Fibroblast of lung (primary cell): ENCODE data around the gene FLOT1.
A peak's percentile ranks its signal among the peaks of the same experiment; 100 is the strongest.

ENCODE experiments used
- CTCF ChIP-seq, 2 donors: IDR thresholded peaks in 1 of 2; conservative IDR thresholded peaks in 1 of 2; 1 replicate in 1 of 2; 2 replicates in 1 of 2; pipeline ENCODE4 v1.5.1; 2011 to 2012; ENCODE audit warnings: low read length in 2 of 2, control low read depth in 1 of 2, inconsistent platforms in 1 of 2, low read depth in 1 of 2, mild to moderate bottlenecking in 1 of 2
- EZH2 ChIP-seq: IDR thresholded peaks from 2 replicates; pipeline ENCODE4 v1.5.1; 2012; ENCODE audit warnings: low read length, control low read depth, mild to moderate bottlenecking; ENCODE audit errors: missing control alignments

- peak; percentile 94 to 95 for TF ChIP-seq CTCF (conservative IDR thresholded peaks at IDR 0.05 in 1 of 2, IDR thresholded peaks at IDR 0.05 in 1 of 2; ENCODE audit: low read depth in 1 of 2, low read length in 2 of 2)
- no peak for TF ChIP-seq EZH2
These were observed 63.3 kb downstream of the FLOT1 start for GRCh38 chr6:30678964-30679726.
